ENCODE data around the gene ST6GALNAC6. TPM values are rescaled to one million over a fixed set of nuclear protein-coding genes. Genes with fewer than 3 reads are reported as not detected.
"Not testable (repeated sequence)": the region's sequence is repeated elsewhere in the genome, so short reads cannot be mapped to it uniquely, and the experiment has no call there.

The ST6GALNAC6 gene
- polyA plus RNA-seq, 4 donors: 41.4 to 53.1 (median 47.2) TPM

- DNase-seq (ENCODE audit: low read depth in 4 of 4, low spot score in 2 of 4): no peak
Observed at GRCh38 chr9:127897193-127897692, 2.2 kb downstream of the ST6GALNAC6 start.

- DNase-seq (ENCODE audit: low read depth in 4 of 4, low spot score in 2 of 4): no peak
Observed at GRCh38 chr9:127896395-127897192, 2.8 kb downstream of the ST6GALNAC6 start.

GRCh38 chr9:127895811-127896210, 3.6 kb downstream of the ST6GALNAC6 start:
- DNase-seq (ENCODE audit: low read depth in 4 of 4, low spot score in 2 of 4): no peak

GRCh38 chr9:127893392-127893791, 6.0 kb downstream of the ST6GALNAC6 start:
- no peak for DNase-seq (ENCODE audit: low read depth in 4 of 4, low spot score in 2 of 4)

GRCh38 chr9:127892831-127893230, 6.6 kb downstream of the ST6GALNAC6 start:
- DNase-seq (ENCODE audit: low read depth in 4 of 4, low spot score in 2 of 4): no peak

GRCh38 chr9:127890053-127890452, 9.3 kb downstream of the ST6GALNAC6 start:
- no peak for DNase-seq (ENCODE audit: low read depth in 4 of 4, low spot score in 2 of 4)

GRCh38 chr9:127887792-127888191, 11.6 kb downstream of the ST6GALNAC6 start:
- no peak for DNase-seq (ENCODE audit: low read depth in 4 of 4, low spot score in 2 of 4)

GRCh38 chr9:127886401-127886972, 12.9 kb downstream of the ST6GALNAC6 start:
- DNase-seq (ENCODE audit: low read depth in 4 of 4, low spot score in 2 of 4): no peak

GRCh38 chr9:127885508-127886281, 13.7 kb downstream of the ST6GALNAC6 start:
- no peak for DNase-seq (ENCODE audit: low read depth in 4 of 4, low spot score in 2 of 4)

GRCh38 chr9:127884976-127885490, 14.4 kb downstream of the ST6GALNAC6 start:
- no peak for DNase-seq (ENCODE audit: low read depth in 4 of 4, low spot score in 2 of 4)

- DNase-seq (ENCODE audit: low read depth in 4 of 4, low spot score in 2 of 4): no peak
Observed at GRCh38 chr9:127884427-127884911, 14.9 kb downstream of the ST6GALNAC6 start.

- DNase-seq (ENCODE audit: low read depth in 4 of 4, low spot score in 2 of 4): no peak
Observed at GRCh38 chr9:127883959-127884358, 15.4 kb downstream of the ST6GALNAC6 start.

GRCh38 chr9:127881715-127882114, 17.7 kb downstream of the ST6GALNAC6 start:
- DNase-seq (ENCODE audit: low read depth in 4 of 4, low spot score in 2 of 4): not testable (repeated sequence)

- DNase-seq (ENCODE audit: low read depth in 4 of 4, low spot score in 2 of 4): no peak
Observed at GRCh38 chr9:127880143-127880542, 19.3 kb downstream of the ST6GALNAC6 start.

GRCh38 chr9:127878652-127879390, 20.6 kb downstream of the ST6GALNAC6 start:
- DNase-seq (ENCODE audit: low read depth in 4 of 4, low spot score in 2 of 4): no peak

- no peak for DNase-seq (ENCODE audit: low read depth in 4 of 4, low spot score in 2 of 4)
Observed at GRCh38 chr9:127878001-127878651, 21.3 kb downstream of the ST6GALNAC6 start.

- no peak for DNase-seq (ENCODE audit: low read depth in 4 of 4, low spot score in 2 of 4)
Observed at GRCh38 chr9:127877566-127877998, 21.8 kb downstream of the ST6GALNAC6 start, which contains the start of gene AK1. TSS of gene AK1 (minus strand) at chr9:127877675. CDS start at chr9:127874617, 3,058 bp downstream.

- no peak for DNase-seq (ENCODE audit: low read depth in 4 of 4, low spot score in 2 of 4)
Observed at GRCh38 chr9:127876764-127877562, 22.4 kb downstream of the ST6GALNAC6 start.

All from left renal cortex interstitium (tissue), 4 donors.